H1 (cell line): ENCODE results near the gene ADA. TPM values are rescaled to one million over a fixed set of nuclear protein-coding genes. Genes with fewer than 3 reads are reported as not detected.

Experiments
- BRCA1 ChIP-seq: IDR thresholded peaks from 2 replicates; pipeline ENCODE4 v1.6.1; 2012; ENCODE audit warnings: low read depth, low read length, improper control_type of control experiment
- EGR1 ChIP-seq: IDR thresholded peaks from 2 replicates; pipeline ENCODE4 v1.6.1; 2011; ENCODE audit warnings: low read depth, low read length, borderline replicate concordance
- FOSL1 ChIP-seq: IDR thresholded peaks from 2 replicates; pipeline ENCODE4 v1.6.1; 2011; ENCODE audit warnings: mild to moderate bottlenecking, low read depth, low read length, moderate library complexity; ENCODE audit not compliant: insufficient read depth
- JUN ChIP-seq: IDR thresholded peaks from 2 replicates; pipeline ENCODE4 v1.6.1; 2011; ENCODE audit warnings: low read depth, mild to moderate bottlenecking, improper control_type of control experiment, low read length
- POLR2A ChIP-seq, 2 experiments: IDR thresholded peaks; 1 replicate in 1 of 2; 2 replicates in 1 of 2; pipeline ENCODE4 v1.6.1; 2011; ENCODE audit warnings: low read depth in 2 of 2, low read length in 2 of 2, mild to moderate bottlenecking in 2 of 2; ENCODE audit errors: control extremely low read depth in 1 of 2
- SP1 ChIP-seq: IDR thresholded peaks from 2 replicates; pipeline ENCODE4 v1.6.1; 2011; ENCODE audit warnings: low read depth, low read length
- polyA plus RNA-seq, 7 experiments: library from polyadenylated mRNA; depleted of rRNA in 3 of 7; stranded (reverse) in 5 of 7; unstranded in 2 of 7; fragments of >200 nt in 5 of 7; fragments of 200-250 nt in 2 of 7; gene quantifications; 1 replicate in 5 of 7; 2 replicates in 1 of 7; 4 replicates in 1 of 7; pipeline versions ENCODE4 v1.2.1 to v1.2.3, GENCODE V29; 2011 to 2013; ENCODE audit warnings: missing spikeins in 2 of 7, mixed read lengths in 2 of 7
- total RNA-seq: library from RNA; stranded (reverse); fragmentation: NEBNext Ultra II Directional; extraction: Animal tissue kit (Norgen Biotek cat#: 25700); gene quantifications from 2 replicates; pipeline ENCODE4 v1.2.1, GENCODE V29; 2021

Gene ADA
- total and polyA plus RNA-seq, 2 of the 8 experiments (the other 6 are each of a cell fraction or from before 2014, with no cell fraction given) = 19.9 to 32.8 TPM

- TF ChIP-seq BRCA1 (no peak), FOSL1 (no peak), JUN (no peak), EGR1 (no peak), POLR2A (IDR thresholded peaks at IDR 0.05; ENCODE audit: control extremely low read depth in 1 of 2, low read depth in 2 of 2, low read length in 2 of 2) (no peak), SP1 (no peak)
These were observed 55.5 kb downstream of the ADA start (continued) for GRCh38 chr20:44596010-44596409.
